Uterus (tissue), 4 donors: ENCODE data around the gene FANCF. TPM values are rescaled to one million over a fixed set of nuclear protein-coding genes. Genes with fewer than 3 reads are reported as not detected.

Experiments used
- DNase-seq, 2 donors: peaks; one replicate each; pipeline ENCODE4 v3.0.0-alpha.2; 2019 to 2020
- H3K27ac ChIP-seq, 2 donors: fragments of 200-600 bp; sonication (generic); 1 replicate in 1 of 2; 2 replicates in 1 of 2; pipeline ENCODE4 v1.5.1; 2016 to 2018
- H3K27me3 ChIP-seq, 2 donors: fragments of 200-600 bp; sonication (generic); one replicate each; pipeline ENCODE4 v1.5.1; 2018 to 2019; ENCODE audit warnings: control low read depth in 1 of 2
- H3K36me3 ChIP-seq, 2 donors: fragments of 200-600 bp; sonication (generic); one replicate each; pipeline ENCODE4 v1.5.1; 2019; ENCODE audit warnings: control low read depth in 1 of 2
- H3K4me1 ChIP-seq, 2 donors: fragments of 200-600 bp; sonication (generic); one replicate each; pipeline ENCODE4 v1.5.1; 2018 to 2019; ENCODE audit warnings: control low read depth in 1 of 2
- H3K4me3 ChIP-seq, 2 donors: fragments of 200-600 bp; sonication (generic); 1 replicate in 1 of 2; 2 replicates in 1 of 2; pipeline ENCODE4 v1.5.1; 2018 to 2019; ENCODE audit warnings: mild to moderate bottlenecking in 1 of 2
- H3K9me3 ChIP-seq, 2 donors: fragments of 200-600 bp; sonication (generic); one replicate each; pipeline ENCODE4 v1.5.1; 2019; ENCODE audit warnings: control low read depth in 1 of 2
- CTCF ChIP-seq, 4 experiments: fragments of 200-600 bp in 2 of 4; fragments of 450-650 bp in 2 of 4; sonication (generic) in 2 of 4; IDR thresholded peaks; one replicate each; pipeline ENCODE4 v1.5.1; 2016 to 2019; ENCODE audit warnings: antibody characterized with exemption in 4 of 4, mild to moderate bottlenecking in 2 of 4, moderate library complexity in 1 of 4
- POLR2A ChIP-seq, 2 donors: fragments of 450-650 bp; IDR thresholded peaks; one replicate each; pipeline ENCODE4 v1.6.1; 2016; ENCODE audit warnings: antibody characterized with exemption in 2 of 2, mild to moderate bottlenecking in 1 of 2, moderate library complexity in 1 of 2
- intact Hi-C: fragments of 100-400 bp; cut with DNase I; formaldehyde crosslinking; loops from one replicate; pipeline ENCODE4 v1.15.1; 2023; ENCODE audit warnings: low total_unique reads
- total RNA-seq, 4 donors: library from RNA; depleted of rRNA in 3 of 4; stranded (reverse); fragments of >200 nt in 3 of 4; gene quantifications; one replicate each; pipeline versions ENCODE4 v1.1.0 to v1.2.4, GENCODE V29; 2014 to 2023
- donor health status: DM: yes; HTN: yes; CAD: no.

The FANCF gene
- total RNA-seq, 4 donors from 2014 or later: 0.88 to 27.6 (median 6.4) TPM

GRCh38 chr11:22581354-22582150 lies 44.1 kb downstream of the FANCF start:
- Histone ChIP-seq H3K4me3 (no peak overlapping the region), H3K36me3 (no peaks in the 10 kb centered on the region), H3K9me3 (no peaks in the 10 kb centered on the region), H3K27me3 (no peaks in the 10 kb centered on the region), H3K4me1 (no peaks in the 10 kb centered on the region), H3K27ac (no peak overlapping the region)
- DNase-seq: no peak
- intact Hi-C loops: no loop called here
- TF ChIP-seq POLR2A (IDR thresholded peaks at IDR 0.05) (no peak), CTCF (IDR thresholded peaks at IDR 0.05) (no peak)

- no peak overlapping the region for H3K4me3 ChIP-seq
- intact Hi-C loops: no loop called here
- no peaks in the 10 kb centered on the region for H3K4me1 ChIP-seq
- no peaks in the 10 kb centered on the region for H3K9me3 ChIP-seq
- TF ChIP-seq POLR2A (IDR thresholded peaks at IDR 0.05) (no peak), CTCF (IDR thresholded peaks at IDR 0.05) (no peak)
- no peaks in the 10 kb centered on the region for H3K27me3 ChIP-seq
- no peak for DNase-seq
- no peaks in the 10 kb centered on the region for H3K36me3 ChIP-seq
- H3K27ac ChIP-seq: no peak overlapping the region
Measured at GRCh38 chr11:22577854-22578253, 47.8 kb downstream of the FANCF start.

Other genes starting within 250 kb of the FANCF start
- gene GAS2, start 40.8 kb upstream of the FANCF start, total RNA-seq: 10 to 100 TPM in 1 of 4 donors, 1 to 10 TPM in 1, under 1 TPM in 1, not detected in 1; 0.77 to 21.5 (median 5.1) TPM
- gene SVIP, start 204.0 kb upstream of the FANCF start, total RNA-seq: 10 to 100 TPM in 2 of 4 donors, 1 to 10 TPM in 2; 2.0 to 20.7 (median 11.9) TPM
- gene CCDC179, start 234.7 kb upstream of the FANCF start, total RNA-seq: not detected